Uterus (tissue), 2 donors: Measurements from ENCODE around the gene ACOT6.

Experiments used
- POLR2A ChIP-seq, 2 donors: fragments of 450-650 bp; IDR thresholded peaks; one replicate each; pipeline ENCODE4 v1.6.1; 2016; ENCODE audit warnings: antibody characterized with exemption in 2 of 2, mild to moderate bottlenecking in 1 of 2, moderate library complexity in 1 of 2
- TF ChIP-seq, protein P1 (sequence below), 4 experiments: fragments of 200-600 bp in 2 of 4; fragments of 450-650 bp in 2 of 4; sonication (generic) in 2 of 4; IDR thresholded peaks; one replicate each; pipeline ENCODE4 v1.5.1; 2016 to 2019; ENCODE audit warnings: antibody characterized with exemption in 4 of 4, mild to moderate bottlenecking in 2 of 4, moderate library complexity in 1 of 4

DNA sequence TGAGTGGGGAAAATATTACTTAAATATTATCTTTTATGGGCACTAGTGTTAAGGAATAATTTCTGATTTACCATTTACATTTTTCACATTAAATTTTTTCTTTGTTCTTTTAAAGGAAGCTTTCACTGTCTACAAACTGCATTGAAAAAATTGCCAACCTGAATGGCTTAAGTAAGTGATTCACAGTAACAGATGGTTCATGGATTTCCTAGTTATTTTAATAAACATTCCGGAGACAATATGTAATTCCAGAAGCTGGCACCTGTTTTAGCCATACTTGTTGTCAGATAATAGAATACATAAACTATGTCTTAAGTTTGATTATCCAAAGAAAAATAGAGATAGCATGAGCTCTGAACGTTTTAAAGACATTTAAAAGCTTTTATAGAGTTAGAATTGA, 49.6 kb downstream of the ACOT6 start:
- TF ChIP-seq, protein P1, sequence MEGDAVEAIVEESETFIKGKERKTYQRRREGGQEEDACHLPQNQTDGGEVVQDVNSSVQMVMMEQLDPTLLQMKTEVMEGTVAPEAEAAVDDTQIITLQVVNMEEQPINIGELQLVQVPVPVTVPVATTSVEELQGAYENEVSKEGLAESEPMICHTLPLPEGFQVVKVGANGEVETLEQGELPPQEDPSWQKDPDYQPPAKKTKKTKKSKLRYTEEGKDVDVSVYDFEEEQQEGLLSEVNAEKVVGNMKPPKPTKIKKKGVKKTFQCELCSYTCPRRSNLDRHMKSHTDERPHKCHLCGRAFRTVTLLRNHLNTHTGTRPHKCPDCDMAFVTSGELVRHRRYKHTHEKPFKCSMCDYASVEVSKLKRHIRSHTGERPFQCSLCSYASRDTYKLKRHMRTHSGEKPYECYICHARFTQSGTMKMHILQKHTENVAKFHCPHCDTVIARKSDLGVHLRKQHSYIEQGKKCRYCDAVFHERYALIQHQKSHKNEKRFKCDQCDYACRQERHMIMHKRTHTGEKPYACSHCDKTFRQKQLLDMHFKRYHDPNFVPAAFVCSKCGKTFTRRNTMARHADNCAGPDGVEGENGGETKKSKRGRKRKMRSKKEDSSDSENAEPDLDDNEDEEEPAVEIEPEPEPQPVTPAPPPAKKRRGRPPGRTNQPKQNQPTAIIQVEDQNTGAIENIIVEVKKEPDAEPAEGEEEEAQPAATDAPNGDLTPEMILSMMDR (IDR thresholded peaks at IDR 0.05), result no peak
- TF ChIP-seq POLR2A (IDR thresholded peaks at IDR 0.05), result no peak
